ENCODE measurements around the gene TAF6. TPM values are rescaled to one million over a fixed set of nuclear protein-coding genes. Genes with fewer than 3 reads are reported as not detected.

Gene TAF6
- total RNA-seq, 2 experiments from 2014 or later = 60.1 to 65.5 TPM

DNA sequence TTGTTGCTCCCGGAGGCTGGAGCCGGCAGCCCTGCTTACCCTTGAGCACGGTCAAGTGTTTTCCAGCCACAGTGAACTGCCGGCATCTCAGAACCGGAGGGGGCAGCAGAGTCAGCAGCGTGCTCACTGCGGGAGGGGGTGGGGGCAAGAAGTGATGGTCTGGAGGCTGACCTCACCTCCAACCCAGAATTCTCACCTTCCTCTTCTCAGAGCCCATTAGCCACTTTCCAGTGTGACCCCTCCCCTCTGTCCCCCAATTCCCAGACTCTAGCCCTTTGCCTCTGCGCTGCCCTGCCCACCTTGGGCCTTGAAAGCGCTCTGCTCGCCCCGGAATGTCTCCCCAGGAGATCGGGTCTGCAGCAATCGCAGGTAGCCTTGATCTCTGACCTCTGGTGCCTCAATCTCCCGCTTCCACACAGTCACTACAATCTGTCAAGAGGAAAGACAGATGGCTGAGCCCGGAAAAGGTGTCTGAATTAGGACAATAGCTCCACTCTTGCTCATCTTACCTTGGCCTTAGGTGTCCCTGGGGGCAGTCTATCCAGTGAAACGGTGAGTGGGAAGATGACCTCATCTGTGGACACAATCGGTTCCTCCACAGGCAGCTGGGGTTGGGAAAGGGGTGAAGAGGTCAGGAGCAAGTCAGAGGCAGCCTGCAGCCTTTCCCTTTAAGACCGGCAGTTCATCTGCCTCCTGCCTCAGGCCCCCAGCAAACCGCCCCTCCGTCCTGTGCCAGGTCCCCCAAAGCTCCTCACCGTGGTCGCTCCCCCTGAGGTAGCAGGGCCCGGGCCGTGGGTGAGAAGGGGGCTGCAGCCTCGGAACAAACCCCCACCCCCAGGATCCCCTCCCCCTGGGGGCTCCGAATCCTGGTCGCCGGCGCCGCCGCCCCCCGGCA, 38.4 kb upstream of the TAF6 start:
- Mint-ChIP-seq H3K27me3 (no peaks in the 10 kb centered on the region), H3K9me3 (no peaks in the 10 kb centered on the region), H3K4me1 (peaks cover 66% of the 10 kb centered on the region), H3K4me3 (peak overlapping the region; percentile 87), H3K36me3 (ENCODE audit: low read depth) (peaks cover 37% of the 10 kb centered on the region), H3K27ac (peak overlapping the region; percentile 87)
- no peak for DNase-seq
- ChIA-PET CTCF (interaction anchor here (0.8 to 1.8 kb wide), 6 partner anchors 9 to 60 kb away, joined by 3 to 5 read pairs (median 3); partner anchors contain the start of gene GAL3ST4), POLR2A (interaction anchor here (1.0 kb wide), 1 partner anchor 10 kb away, joined by 3 read pairs; no protein-coding TSS in a partner anchor)

DNA sequence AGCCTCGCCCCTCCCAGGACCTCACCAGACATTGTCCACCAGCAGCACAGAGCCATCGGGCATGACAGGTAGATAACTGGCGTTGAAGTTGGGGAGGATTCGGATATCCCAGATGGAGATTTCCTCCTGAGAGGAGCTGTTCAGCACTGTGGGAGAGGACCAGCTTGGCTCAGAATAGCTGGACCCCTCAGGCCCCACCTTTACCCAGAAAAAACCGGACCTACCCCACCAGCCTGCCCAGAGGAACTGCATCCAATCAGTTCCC, 37.8 kb upstream of the TAF6 start:
- H3K9me3 Mint-ChIP-seq = no peaks in the 10 kb centered on the region
- no peak for DNase-seq
- H3K36me3 Mint-ChIP-seq (ENCODE audit: low read depth) = peaks cover 43% of the 10 kb centered on the region
- H3K27me3 Mint-ChIP-seq = no peaks in the 10 kb centered on the region
- H3K27ac Mint-ChIP-seq = peak overlapping the region; percentile 36
- H3K4me3 Mint-ChIP-seq = peak overlapping the region; percentile 87
- peaks cover 67% of the 10 kb centered on the region for H3K4me1 Mint-ChIP-seq
- CTCF ChIA-PET = interaction anchor here (0.8 to 1.0 kb wide), 3 partner anchors 9 to 33 kb away, joined by 3 read pairs; partner anchors contain the start of gene GAL3ST4
- POLR2A ChIA-PET = interaction anchor here (1.0 kb wide), 1 partner anchor 10 kb away, joined by 3 read pairs; no protein-coding TSS in a partner anchor

DNA sequence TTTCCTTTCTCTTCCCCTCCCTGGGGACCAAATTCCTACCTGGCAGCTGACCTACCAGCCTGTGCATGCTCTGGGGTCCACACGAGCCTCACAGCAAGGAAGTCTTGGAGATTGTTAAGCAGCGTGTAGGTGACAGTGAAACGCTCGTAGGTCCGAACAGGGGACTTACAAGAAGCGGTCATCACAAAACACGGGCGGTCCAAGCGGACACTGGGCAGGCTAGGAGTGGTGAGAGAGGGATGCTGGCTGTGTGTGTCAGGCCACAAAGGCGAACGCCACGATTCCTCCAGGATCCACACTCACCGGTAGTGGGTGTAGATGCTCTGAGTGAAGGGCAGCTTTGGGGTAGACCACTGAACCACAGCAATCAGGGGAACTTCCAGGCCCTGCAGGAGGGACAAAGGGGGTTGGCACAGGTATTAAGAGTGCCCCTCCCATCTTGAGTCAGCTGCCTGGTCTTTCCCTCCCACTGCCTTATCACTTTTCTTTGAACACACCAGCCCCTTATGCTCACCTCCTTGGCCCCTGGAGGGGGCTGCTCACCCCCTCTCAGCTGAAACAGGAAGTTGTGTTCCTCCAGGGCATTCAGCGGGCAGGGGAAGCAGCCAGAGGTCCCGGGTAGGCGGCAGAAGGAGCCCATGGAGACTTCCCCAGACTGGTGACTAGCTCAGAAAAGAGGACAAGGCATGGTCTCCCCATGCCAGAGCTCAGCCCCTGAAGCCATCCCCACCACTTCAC, 37.3 kb upstream of the TAF6 start:
- POLR2A ChIA-PET = interaction anchor here (0.5 to 1.0 kb wide), 3 partner anchors 9 to 26 kb away, joined by 3 to 4 read pairs (median 4); no protein-coding TSS in a partner anchor
- H3K27me3 Mint-ChIP-seq = no peaks in the 10 kb centered on the region
- peaks cover 46% of the 10 kb centered on the region for H3K36me3 Mint-ChIP-seq (ENCODE audit: low read depth)
- peak overlapping the region; percentile 87 for H3K4me3 Mint-ChIP-seq
- CTCF ChIA-PET = interaction anchor here (0.8 to 1.0 kb wide), 3 partner anchors 10 to 34 kb away, joined by 3 read pairs; partner anchors contain the start of gene GAL3ST4
- H3K4me1 Mint-ChIP-seq = peaks cover 67% of the 10 kb centered on the region
- H3K9me3 Mint-ChIP-seq = no peaks in the 10 kb centered on the region
- peak overlapping the region; percentile 36 for H3K27ac Mint-ChIP-seq
- DNase-seq = no peak

DNA sequence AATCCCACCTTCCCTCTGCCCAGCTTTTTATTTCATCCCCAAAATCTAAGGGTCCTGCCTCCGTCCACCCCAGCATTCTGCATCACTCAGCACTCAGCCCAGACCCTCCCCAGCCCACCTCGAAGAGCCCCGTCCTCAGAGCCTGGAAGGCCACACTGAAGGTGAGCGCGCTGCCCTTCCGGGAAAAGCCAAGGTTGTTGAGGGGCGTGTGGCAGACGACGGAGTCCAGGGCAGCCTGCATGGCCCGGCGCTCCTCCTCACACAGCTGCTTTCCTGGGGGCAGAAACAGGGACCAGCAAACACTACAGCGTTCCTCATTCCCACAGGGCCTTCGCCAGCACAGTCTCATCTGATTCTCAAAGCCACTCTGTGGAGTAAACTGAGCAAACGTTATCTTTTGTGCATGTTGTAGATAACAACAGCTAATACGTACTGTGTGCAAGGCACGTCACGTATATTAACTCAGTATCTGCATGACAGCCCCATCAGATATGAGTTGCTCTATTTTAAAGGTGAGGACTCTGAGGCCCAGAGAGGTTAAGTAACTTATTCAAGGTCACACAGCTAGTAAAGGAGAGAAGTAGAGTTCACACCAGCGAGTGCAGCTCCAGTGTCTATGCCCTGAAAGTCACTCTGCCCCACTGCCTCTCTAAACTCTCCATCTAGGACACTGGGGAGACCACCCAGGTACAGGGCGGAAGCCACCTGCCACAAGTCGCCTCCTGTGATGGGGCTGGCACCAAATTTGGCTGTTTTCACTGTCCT, 36.6 kb upstream of the TAF6 start:
- Mint-ChIP-seq H3K4me1 (peaks cover 65% of the 10 kb centered on the region), H3K36me3 (ENCODE audit: low read depth) (peaks cover 48% of the 10 kb centered on the region), H3K27me3 (no peaks in the 10 kb centered on the region), H3K9me3 (no peaks in the 10 kb centered on the region), H3K27ac (no peak overlapping the region), H3K4me3 (no peak overlapping the region)
- DNase-seq = no peak
- ChIA-PET POLR2A (interaction anchor here (0.6 kb wide), 1 partner anchor 27 kb away, joined by 4 read pairs; no protein-coding TSS in a partner anchor), CTCF (interaction anchor here (1.1 kb wide), 1 partner anchor 62 kb away, joined by 3 read pairs; no protein-coding TSS in a partner anchor)

DNA sequence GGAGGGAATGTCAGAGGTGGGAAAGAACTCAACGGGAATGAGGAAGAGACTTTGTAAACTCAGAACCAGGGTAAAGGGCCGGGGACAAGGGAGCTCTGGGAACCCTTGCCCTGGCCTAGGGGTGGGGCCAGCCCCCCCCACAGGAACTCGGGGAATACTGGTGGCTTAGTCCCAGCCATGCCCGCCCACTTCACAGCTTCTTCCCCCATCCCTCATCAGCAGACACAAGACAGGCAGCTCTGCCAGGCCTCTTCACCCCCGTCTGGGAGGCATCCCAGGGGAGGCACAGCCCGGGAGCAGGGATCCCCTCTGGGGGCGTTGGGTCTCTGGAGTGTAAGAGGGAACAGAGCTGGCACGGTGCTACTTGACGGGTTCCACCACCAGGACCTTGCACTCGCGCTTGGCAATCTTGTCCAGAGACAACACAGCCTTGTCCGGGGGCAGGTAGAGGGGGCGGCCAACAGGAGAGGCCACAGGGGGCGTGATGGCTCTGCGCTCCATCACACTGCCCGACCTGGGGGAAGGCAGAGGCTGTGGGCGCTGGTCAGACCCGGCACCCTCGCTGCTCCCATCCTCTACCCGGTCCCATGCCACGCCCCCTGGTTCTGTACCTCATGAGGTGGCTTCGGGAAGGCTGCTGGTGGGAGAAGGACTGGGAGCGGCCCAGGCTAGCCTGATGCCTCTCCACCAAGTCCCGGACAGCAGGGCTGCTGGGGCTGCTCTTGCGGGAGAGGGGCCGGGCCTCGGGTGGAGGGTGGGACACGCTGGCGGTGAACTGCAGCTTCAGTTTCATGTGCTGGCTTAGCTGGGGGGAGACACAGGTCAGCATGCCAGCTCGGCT, 35.7 kb upstream of the TAF6 start:
- peaks cover 72% of the 10 kb centered on the region for H3K4me1 Mint-ChIP-seq

DNA sequence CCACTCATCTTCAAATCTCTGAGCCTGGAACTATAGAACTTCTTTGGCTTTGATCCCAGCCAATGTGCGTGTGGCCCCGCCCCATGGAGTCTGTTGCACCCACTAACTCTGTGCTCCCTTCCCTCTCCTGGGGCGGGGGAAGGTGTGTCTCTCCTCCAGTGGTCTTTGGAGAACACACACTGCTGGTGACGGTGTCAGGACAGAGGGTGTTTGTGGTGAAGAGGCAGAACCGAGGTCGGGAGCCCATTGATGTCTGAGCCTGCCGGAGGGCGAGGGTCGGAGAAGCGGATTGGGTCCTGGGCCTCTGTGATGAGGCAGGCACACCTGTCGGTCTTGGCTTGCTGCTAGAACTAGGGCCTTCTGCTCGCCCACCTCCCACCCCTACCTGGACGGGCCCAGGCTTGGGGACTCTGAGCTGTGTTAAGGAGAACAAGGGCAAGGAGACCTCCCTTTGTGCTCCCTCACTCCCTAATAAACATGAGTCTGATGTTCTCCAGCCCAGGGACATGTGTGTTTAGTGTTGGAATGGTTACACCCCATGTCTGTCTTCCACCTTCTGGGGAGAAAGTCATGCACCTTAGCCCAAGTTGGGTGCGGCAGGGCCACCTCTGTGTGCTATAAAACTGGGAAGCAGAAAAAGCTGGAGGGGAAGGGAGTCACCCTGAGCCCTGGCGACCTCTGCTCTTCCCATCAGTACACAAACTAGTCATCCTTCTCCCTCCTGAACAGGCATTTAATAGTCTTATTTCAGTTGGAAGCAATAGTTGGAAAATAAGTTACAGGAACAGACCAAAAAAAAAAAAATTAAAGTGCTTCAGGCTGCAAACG, 34.8 kb upstream of the TAF6 start:
- DNase-seq = no peak
- Mint-ChIP-seq H3K27me3 (no peaks in the 10 kb centered on the region), H3K4me3 (no peak overlapping the region), H3K9me3 (no peaks in the 10 kb centered on the region), H3K36me3 (ENCODE audit: low read depth) (peaks cover 53% of the 10 kb centered on the region), H3K4me1 (peaks cover 66% of the 10 kb centered on the region), H3K27ac (no peak overlapping the region)
- ChIA-PET POLR2A (no interaction called here), CTCF (interaction anchor here (1.0 to 1.9 kb wide), 2 partner anchors 12 to 21 kb away, joined by 3 to 4 read pairs; no protein-coding TSS in a partner anchor)

More for the DNA sequence above, 35.7 kb upstream of the TAF6 start:
- no peak for DNase-seq
- no peaks in the 10 kb centered on the region for H3K27me3 Mint-ChIP-seq
- ChIA-PET CTCF (interaction anchor here (1.0 to 1.9 kb wide), 3 partner anchors 11 to 63 kb away, joined by 3 to 4 read pairs (median 3); no protein-coding TSS in a partner anchor), POLR2A (no interaction called here)
- no peaks in the 10 kb centered on the region for H3K9me3 Mint-ChIP-seq
- no peak overlapping the region for H3K4me3 Mint-ChIP-seq
- H3K36me3 Mint-ChIP-seq (ENCODE audit: low read depth) = peaks cover 55% of the 10 kb centered on the region
- no peak overlapping the region for H3K27ac Mint-ChIP-seq

DNA sequence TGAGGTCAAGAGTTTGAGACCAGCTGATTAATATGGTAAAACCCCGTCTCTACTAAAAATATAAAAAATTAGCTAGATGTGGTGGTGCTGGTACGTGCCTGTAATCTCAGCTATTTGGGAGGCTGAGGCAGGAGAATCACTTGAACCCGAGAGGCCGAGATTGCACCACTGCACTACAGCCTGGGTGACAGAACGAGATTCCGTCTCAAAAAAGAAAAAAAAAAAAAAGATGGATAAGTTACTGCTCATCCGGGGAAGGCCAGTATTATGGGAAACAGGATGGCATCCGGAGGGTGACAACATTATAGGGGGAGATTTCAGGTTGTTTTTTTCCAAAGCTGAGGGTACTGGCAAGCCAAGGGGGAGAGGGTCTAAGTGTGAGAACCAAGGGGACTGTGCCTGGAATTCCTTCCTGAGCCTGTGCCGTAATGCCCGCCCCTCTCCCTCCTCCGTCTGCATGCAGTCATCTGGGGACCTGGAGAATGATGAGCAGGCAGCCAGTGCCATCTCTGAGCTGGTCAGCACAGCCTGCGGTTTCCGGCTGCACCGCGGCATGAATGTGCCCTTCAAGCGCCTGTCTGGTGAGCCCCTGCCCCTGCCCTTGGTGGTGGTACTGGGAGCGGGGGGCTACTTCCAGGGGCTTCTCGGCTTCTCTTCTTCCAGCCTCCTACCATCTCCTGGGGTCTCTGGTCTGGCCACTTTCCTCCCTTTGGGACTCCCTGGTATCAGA, 33.9 kb upstream of the TAF6 start:
- CTCF ChIA-PET = interaction anchor here (1.9 kb wide), 1 partner anchor 20 kb away, joined by 4 read pairs; no protein-coding TSS in a partner anchor
- no peak overlapping the region for H3K4me3 Mint-ChIP-seq
- no peaks in the 10 kb centered on the region for H3K9me3 Mint-ChIP-seq
- H3K27me3 Mint-ChIP-seq = no peaks in the 10 kb centered on the region
- no peak for DNase-seq
- no peak overlapping the region for H3K27ac Mint-ChIP-seq
- POLR2A ChIA-PET = no interaction called here
- H3K4me1 Mint-ChIP-seq = peaks cover 71% of the 10 kb centered on the region
- peaks cover 55% of the 10 kb centered on the region for H3K36me3 Mint-ChIP-seq (ENCODE audit: low read depth)

DNA sequence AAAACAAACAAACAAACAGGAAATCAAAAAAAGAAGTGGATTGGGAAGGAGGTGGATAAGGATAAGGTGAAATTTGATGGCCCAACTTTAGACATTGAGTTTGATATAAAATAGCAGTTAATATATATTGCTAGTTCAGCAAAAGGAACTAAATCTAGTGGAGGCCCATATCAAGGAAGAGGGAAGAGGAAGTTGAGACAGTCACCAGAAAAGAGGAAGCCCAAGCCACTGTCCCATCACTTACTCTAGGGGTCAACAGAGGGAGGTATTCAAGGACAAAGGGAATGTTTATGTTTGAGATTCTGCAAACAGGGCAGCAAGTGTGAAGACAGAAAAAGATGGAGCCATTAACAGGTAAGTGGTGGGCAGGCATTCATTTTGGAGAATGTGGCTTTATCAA, 33.2 kb upstream of the TAF6 start:
- Mint-ChIP-seq H3K4me3 (no peak overlapping the region), H3K27me3 (no peaks in the 10 kb centered on the region), H3K9me3 (no peaks in the 10 kb centered on the region), H3K36me3 (ENCODE audit: low read depth) (peaks cover 51% of the 10 kb centered on the region), H3K27ac (peak overlapping the region; percentile 43), H3K4me1 (peaks cover 70% of the 10 kb centered on the region)
- DNase-seq = no peak
- CTCF ChIA-PET = interaction anchor here (0.6 kb wide), 1 partner anchor 920 kb away, joined by 3 read pairs; no protein-coding TSS in a partner anchor
- POLR2A ChIA-PET = no interaction called here

DNA sequence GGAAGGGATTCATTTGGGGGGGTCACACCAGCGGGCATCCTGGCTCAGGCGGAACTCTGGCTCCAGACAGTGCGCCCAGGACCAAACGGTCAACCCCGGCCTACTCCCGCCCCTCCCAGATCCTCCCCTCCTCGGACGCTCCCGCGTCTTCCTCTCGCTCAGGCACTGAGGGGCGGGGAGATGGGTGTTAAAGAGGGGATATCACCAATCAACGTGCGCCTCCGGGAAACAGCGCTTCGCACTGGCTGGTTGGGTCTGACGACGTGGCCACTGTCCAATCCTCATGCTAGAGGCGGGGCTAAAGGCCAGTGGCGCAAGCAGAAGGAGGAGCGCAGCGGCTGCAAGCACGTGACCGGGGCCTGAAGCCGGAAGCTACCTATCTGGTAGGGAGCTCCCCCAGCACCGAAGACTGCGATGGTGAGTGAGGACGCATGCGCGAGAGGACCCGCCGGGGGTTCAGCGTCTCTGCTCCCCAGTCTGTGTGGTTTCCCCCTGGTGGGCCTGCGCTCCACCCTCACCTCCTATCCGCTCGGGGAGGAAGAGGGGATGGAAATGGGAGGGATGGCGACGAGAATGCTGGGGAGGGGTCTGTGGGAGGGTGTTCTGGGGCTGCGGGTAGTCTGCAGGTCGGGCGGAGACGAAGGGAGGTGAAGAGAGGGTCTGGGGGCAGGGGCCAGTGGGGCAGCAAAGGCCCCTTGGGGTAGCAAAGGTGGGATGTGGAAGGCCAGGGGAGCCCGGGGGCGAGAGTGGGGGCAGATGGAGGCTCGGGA, 29.6 kb upstream of the TAF6 start, which contains the start of gene LAMTOR4:
Gene LAMTOR4, plus strand, starts transcription at position 360 of the 770 bp plus-strand sequence. Its CDS starts 55 bp downstream, at position 415.
- H3K27ac Mint-ChIP-seq = peak within 1 kb of the TSS; percentile 88
- peaks cover 25% of the 10 kb centered on the region for H3K36me3 Mint-ChIP-seq (ENCODE audit: low read depth)
- POLR2A ChIA-PET = interaction anchor here (0.9 to 1.0 kb wide), 3 partner anchors 15 to 25 kb away, joined by 3 to 4 read pairs (median 3); no protein-coding TSS in a partner anchor
- H3K27me3 Mint-ChIP-seq = no peaks in the 10 kb centered on the region
- peak; percentile 100 for DNase-seq
- H3K4me3 Mint-ChIP-seq = peak within 1 kb of the TSS; percentile 97
- peaks cover 42% of the 10 kb centered on the region for H3K4me1 Mint-ChIP-seq
- CTCF ChIA-PET = interaction anchor here (0.6 to 3.5 kb wide), 8 partner anchors 10 to 280 kb away, joined by 3 to 17 read pairs (median 4); partner anchors contain the start of genes MEPCE and ZCWPW1
- H3K9me3 Mint-ChIP-seq = no peaks in the 10 kb centered on the region

DNA sequence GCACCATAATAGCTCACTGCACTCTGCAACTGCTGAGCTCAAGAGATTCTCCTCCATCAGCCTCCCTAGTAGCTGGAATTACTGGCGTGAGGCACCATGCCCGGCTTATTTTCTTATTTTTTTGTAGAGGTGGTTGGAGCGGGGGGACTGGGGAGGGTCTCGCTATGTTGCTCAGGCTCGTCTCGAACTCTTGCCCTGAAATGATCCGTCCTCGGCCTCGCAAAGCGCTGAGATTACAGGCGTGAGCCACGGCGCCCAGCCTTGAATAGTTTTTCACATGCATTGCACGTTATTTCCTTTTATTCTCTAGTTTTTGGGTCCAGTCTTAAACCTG, 29.0 kb upstream of the TAF6 start:
- H3K4me3 Mint-ChIP-seq = peak overlapping the region; percentile 97
- peaks cover 36% of the 10 kb centered on the region for H3K4me1 Mint-ChIP-seq
- H3K9me3 Mint-ChIP-seq = no peaks in the 10 kb centered on the region
- CTCF ChIA-PET = interaction anchor here (0.6 to 3.5 kb wide), 8 partner anchors 9 to 281 kb away, joined by 3 to 17 read pairs (median 4); partner anchors contain the start of genes MBLAC1, MEPCE and ZCWPW1
- no peak for DNase-seq
- no peaks in the 10 kb centered on the region for H3K27me3 Mint-ChIP-seq
- POLR2A ChIA-PET = interaction anchor here (0.9 to 1.0 kb wide), 3 partner anchors 14 to 25 kb away, joined by 3 to 4 read pairs (median 3); no protein-coding TSS in a partner anchor
- peaks cover 22% of the 10 kb centered on the region for H3K36me3 Mint-ChIP-seq (ENCODE audit: low read depth)
- H3K27ac Mint-ChIP-seq = peak overlapping the region; percentile 88

All from activated CD4-positive, alpha-beta T cell treated with anti-CD3 and anti-CD28 coated beads, Interleukin-2, amount 10 ng/mL, durations not matched to agents 7 days and 5 days (primary cell).